Measurements from ENCODE around the gene PAX5. TPM values are rescaled to one million over a fixed set of nuclear protein-coding genes. Genes with fewer than 3 reads are reported as not detected.

The PAX5 gene
- total and polyA plus RNA-seq, 9 donors, result 0.02 to 0.28 (median 0.05) TPM; not detected in 6

GRCh38 chr9:36895744-36896260, 138.3 kb downstream of the PAX5 start:
- no peak for DNase-seq
- TF ChIP-seq EP300 (IDR thresholded peaks at IDR 0.05), result no peak
- TF ChIP-seq, protein P1, sequence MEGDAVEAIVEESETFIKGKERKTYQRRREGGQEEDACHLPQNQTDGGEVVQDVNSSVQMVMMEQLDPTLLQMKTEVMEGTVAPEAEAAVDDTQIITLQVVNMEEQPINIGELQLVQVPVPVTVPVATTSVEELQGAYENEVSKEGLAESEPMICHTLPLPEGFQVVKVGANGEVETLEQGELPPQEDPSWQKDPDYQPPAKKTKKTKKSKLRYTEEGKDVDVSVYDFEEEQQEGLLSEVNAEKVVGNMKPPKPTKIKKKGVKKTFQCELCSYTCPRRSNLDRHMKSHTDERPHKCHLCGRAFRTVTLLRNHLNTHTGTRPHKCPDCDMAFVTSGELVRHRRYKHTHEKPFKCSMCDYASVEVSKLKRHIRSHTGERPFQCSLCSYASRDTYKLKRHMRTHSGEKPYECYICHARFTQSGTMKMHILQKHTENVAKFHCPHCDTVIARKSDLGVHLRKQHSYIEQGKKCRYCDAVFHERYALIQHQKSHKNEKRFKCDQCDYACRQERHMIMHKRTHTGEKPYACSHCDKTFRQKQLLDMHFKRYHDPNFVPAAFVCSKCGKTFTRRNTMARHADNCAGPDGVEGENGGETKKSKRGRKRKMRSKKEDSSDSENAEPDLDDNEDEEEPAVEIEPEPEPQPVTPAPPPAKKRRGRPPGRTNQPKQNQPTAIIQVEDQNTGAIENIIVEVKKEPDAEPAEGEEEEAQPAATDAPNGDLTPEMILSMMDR (IDR thresholded peaks at IDR 0.05), result no peak
- no peak for TF ChIP-seq POLR2A (IDR thresholded peaks at IDR 0.05)
- WGBS, 3 donors, result 66 to 89% (median 68%) methylated on average over 5 of the region's 5 CpGs
- Histone ChIP-seq H3K4me1 (ENCODE audit: insufficient read depth) (no peaks in the 10 kb centered on the region), H3K27ac (no peak overlapping the region), H3K4me3 (no peak overlapping the region), H3K36me3 (no peaks in the 10 kb centered on the region), H3K27me3 (no peaks in the 10 kb centered on the region), H3K9me3 (no peaks in the 10 kb centered on the region)
- intact Hi-C loops (cut with DNase I), result no loop called here

DNA sequence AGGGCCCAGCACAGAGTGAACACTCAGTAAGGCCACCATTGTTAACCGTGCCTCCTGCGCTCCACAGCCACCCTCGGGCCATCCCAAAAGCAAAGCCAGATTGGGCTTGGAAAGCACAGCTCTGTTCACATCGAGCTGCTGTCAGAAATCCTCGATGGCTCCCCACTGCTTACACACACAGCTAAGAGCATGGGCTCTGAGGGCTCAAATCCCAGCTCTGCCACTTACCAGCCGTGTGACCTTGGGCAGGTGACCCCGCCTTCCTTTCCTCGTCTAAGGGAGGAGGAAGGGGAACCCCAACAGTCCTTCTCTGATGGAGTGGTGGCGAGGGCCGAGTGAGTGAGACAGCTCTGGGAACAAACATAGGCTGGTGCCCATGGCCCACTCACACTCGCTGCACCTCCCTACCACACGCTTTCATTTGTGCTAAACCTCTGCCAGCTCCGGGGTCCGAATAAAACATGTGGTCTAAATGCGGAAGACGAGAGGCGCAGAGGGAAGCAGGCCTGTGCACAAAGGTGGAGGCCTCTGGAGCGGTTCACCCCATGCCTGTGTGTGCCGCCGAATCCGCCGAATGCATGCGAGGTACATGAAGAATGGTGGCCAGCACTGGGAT, 139.3 kb downstream of the PAX5 start:
- H3K27ac ChIP-seq, result no peak overlapping the region
- no peaks in the 10 kb centered on the region for H3K9me3 ChIP-seq
- intact Hi-C loops (cut with DNase I), result no loop called here
- H3K27me3 ChIP-seq, result no peaks in the 10 kb centered on the region
- WGBS, 3 donors, result 86 to 89% (median 87%) methylated on average over 23 of the region's 23 CpGs
- H3K4me1 ChIP-seq (ENCODE audit: insufficient read depth), result no peaks in the 10 kb centered on the region
- no peak overlapping the region for H3K4me3 ChIP-seq
- no peaks in the 10 kb centered on the region for H3K36me3 ChIP-seq
- no peak for DNase-seq
- no peak for TF ChIP-seq POLR2A (IDR thresholded peaks at IDR 0.05)
- TF ChIP-seq, protein P1 (IDR thresholded peaks at IDR 0.05), result no peak
- no peak for TF ChIP-seq EP300 (IDR thresholded peaks at IDR 0.05)

GRCh38 chr9:36893911-36894310, 140.2 kb downstream of the PAX5 start:
- Histone ChIP-seq H3K9me3 (no peaks in the 10 kb centered on the region), H3K4me1 (ENCODE audit: insufficient read depth) (no peaks in the 10 kb centered on the region), H3K4me3 (no peak overlapping the region), H3K27ac (no peak overlapping the region), H3K27me3 (no peaks in the 10 kb centered on the region), H3K36me3 (no peaks in the 10 kb centered on the region)
- DNase-seq, result no peak
- TF ChIP-seq EP300 (IDR thresholded peaks at IDR 0.05) (no peak), POLR2A (IDR thresholded peaks at IDR 0.05) (no peak)
- TF ChIP-seq, protein P1 (IDR thresholded peaks at IDR 0.05), result no peak
- WGBS, 3 donors, result 82 to 85% (median 82%) methylated on average over 8 of the region's 8 CpGs
- intact Hi-C loops (cut with DNase I), result no loop called here

- no peak for DNase-seq
- Histone ChIP-seq H3K27me3 (no peaks in the 10 kb centered on the region), H3K27ac (no peak overlapping the region), H3K9me3 (no peaks in the 10 kb centered on the region), H3K4me3 (no peak overlapping the region), H3K36me3 (no peaks in the 10 kb centered on the region), H3K4me1 (ENCODE audit: insufficient read depth) (no peaks in the 10 kb centered on the region)
- TF ChIP-seq EP300 (IDR thresholded peaks at IDR 0.05), result no peak
- TF ChIP-seq, protein P1 (IDR thresholded peaks at IDR 0.05), result no peak
- no peak for TF ChIP-seq POLR2A (IDR thresholded peaks at IDR 0.05)
- 58 to 78% (median 73%) methylated on average over 8 of the region's 8 CpGs for WGBS, 3 donors
- intact Hi-C loops (cut with DNase I), result no loop called here
Measured at GRCh38 chr9:36893184-36893583, 140.9 kb downstream of the PAX5 start.

All from ovary (tissue), 9 donors.